LNCaP clone FGC (cell line): ENCODE results near the gene BBIP1.

Experiments used
- DNase-seq: peaks from one replicate; pipeline ENCODE4 v3.0.0-alpha.2; 2011; ENCODE audit warnings: low read depth
- H3K4me3 ChIP-seq: 2 replicates; pipeline ENCODE4 v1.5.1; 2011; ENCODE audit warnings: mild to moderate bottlenecking, low read depth, low read length, control low read depth
- TF ChIP-seq, protein P1 (sequence below): IDR thresholded peaks from 2 replicates; pipeline ENCODE4 v1.5.1; 2012; ENCODE audit warnings: mild to moderate bottlenecking; ENCODE audit not compliant: control insufficient read depth, insufficient read depth; ENCODE audit errors: extremely low read depth

The BBIP1 gene

DNA sequence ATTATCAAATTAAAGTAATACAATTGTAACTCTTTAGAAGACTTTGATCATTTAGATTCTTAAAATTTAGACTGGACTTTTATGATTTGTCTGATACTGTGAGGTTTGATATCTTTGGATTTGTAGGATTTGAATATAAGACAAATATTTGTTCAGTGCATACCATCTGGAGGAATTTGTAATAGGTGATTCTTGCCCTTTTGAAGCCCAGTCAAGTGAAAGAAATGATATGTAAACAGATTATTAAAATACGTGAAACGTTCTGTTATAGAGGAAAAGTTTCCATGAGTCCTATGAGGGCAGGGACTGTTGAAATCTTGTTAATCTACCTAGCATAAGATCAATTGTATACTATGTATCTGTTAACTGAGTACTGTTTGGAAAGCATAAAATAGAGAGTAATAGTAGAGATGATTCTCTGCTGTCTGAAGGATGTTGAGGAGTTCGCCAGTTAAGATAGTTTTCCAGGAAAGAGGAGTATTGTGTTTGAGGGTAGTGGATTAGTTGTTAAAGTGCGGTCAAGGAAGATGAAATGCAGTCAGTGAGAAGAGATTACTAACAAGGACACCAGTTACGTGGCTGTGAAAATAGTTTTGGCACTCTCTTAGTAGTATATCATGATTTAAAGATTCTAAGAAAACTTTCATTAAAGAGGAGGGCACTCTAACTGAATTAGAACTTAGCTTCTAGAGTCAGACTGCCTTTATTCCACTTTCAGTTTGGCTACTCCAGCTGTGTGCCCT, 32.9 kb downstream of the BBIP1 start:
- TF ChIP-seq, protein P1, sequence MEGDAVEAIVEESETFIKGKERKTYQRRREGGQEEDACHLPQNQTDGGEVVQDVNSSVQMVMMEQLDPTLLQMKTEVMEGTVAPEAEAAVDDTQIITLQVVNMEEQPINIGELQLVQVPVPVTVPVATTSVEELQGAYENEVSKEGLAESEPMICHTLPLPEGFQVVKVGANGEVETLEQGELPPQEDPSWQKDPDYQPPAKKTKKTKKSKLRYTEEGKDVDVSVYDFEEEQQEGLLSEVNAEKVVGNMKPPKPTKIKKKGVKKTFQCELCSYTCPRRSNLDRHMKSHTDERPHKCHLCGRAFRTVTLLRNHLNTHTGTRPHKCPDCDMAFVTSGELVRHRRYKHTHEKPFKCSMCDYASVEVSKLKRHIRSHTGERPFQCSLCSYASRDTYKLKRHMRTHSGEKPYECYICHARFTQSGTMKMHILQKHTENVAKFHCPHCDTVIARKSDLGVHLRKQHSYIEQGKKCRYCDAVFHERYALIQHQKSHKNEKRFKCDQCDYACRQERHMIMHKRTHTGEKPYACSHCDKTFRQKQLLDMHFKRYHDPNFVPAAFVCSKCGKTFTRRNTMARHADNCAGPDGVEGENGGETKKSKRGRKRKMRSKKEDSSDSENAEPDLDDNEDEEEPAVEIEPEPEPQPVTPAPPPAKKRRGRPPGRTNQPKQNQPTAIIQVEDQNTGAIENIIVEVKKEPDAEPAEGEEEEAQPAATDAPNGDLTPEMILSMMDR, result no peak
- no peak overlapping the region for H3K4me3 ChIP-seq
- no peak for DNase-seq

DNA sequence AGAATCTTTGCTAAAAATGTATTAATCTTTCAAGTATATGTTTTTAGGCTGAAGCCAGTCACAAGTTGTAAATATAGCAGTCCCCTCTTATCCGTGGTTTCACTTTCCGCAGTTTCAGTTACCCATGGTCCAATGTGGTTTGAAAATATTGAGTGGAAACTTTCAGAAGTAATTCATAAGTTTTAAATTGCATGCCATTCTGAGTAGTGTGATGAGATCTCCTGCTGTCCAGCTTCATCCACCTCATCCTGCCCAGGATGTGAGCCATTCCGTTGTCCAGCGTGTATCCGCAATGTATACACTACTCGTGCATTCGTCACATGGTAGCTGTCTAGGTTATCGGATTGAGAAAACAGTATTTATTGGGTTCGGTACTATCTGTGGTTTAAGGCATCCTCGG, 35.1 kb downstream of the BBIP1 start:
- TF ChIP-seq, protein P1, result no peak
- H3K4me3 ChIP-seq, result no peak overlapping the region
- no peak for DNase-seq

DNA sequence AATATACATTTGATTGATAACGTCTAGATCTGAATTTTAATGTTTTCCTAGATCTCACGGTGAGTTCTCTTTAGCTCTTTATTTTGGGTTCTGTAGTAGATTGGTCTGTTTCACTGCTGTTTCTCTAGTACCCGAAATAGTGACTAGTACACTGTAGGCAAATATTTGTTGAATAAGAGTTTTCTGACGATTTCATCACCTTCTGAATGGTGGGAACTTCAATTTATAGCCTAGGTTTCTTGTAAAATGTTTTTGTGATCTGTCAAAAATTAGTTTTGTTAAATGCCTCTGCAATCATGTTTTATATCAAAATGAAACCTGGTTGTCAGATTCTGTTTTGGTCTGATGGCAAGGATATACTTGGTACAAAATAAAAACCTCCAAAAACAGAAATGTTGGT, 37.1 kb downstream of the BBIP1 start:
- H3K4me3 ChIP-seq, result no peak overlapping the region
- TF ChIP-seq, protein P1, result no peak
- no peak for DNase-seq

DNA sequence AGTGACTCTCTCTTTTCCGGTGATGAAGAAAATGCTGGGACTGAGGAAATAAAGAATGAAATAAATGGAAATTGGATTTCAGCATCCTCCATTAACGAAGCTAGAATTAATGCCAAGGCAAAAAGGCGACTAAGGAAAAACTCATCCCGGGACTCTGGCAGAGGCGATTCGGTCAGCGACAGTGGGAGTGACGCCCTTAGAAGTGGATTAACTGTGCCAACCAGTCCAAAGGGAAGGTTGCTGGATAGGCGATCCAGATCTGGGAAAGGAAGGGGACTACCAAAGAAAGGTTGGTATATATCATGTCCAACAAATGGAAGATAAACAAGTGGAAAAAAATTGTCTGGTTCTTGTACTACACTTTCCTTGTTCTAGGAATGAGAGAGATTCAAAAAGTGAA, 37.7 kb downstream of the BBIP1 start:
- no peak for DNase-seq
- H3K4me3 ChIP-seq, result no peak overlapping the region
- TF ChIP-seq, protein P1, result no peak

DNA sequence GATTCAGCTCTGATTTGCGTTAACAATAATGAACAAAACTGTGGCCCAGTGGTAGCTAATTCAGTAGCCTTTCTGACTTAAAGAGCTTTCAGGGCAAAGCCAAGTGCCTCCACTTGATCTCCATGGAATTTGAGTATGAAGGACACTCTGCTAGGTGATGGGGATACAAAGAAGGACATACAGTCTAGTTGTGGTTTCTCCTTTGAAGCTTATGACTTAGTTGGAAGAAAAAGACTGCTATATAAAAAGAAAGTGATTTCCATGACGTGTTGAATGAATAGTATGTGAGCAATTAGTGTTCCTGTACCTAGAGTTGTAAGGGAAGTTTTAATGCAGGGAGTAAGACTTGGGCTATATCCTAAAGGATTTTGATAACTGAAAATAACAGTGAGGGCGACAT, 39.0 kb downstream of the BBIP1 start:
- no peak overlapping the region for H3K4me3 ChIP-seq
- TF ChIP-seq, protein P1, result no peak
- DNase-seq, result no peak

DNA sequence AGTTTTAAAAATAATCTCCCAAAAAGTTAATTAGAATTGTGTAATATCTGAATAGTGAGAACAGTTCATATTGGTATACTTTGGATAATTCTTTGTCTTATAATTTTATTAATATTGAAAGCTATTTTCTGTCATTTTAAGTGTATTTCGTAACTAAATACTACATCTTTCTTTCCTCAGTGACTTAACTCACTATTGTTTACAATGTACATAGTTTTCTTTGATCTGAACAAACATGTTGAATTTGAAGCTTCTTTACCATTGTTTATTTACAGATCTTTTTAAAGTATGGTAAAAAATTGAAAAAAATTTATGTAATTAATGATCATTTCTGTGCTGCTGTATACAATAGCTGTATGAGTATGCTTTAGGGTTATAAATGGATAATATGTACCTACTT, 42.2 kb downstream of the BBIP1 start:
- TF ChIP-seq, protein P1, result no peak
- DNase-seq, result no peak
- no peak overlapping the region for H3K4me3 ChIP-seq

DNA sequence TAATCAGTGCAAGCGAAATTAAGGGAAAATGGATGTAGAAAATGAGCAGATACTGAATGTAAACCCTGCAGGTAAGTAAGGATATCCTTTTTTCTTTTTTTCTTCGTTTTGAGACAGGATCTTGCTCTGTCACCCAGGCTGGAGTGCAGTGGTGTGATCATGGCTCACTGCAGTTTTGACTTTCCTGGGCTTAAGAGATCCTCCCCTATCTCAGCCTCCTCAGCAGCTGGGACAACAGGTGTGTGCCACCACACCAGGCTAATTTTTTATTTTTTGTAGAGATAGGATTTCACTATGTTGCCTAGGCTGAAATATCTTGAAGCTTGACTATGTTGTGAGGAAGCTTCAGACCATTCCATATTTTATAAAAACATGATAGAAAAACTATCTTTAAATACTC, 43.0 kb downstream of the BBIP1 start:
- no peak for DNase-seq
- TF ChIP-seq, protein P1, result no peak
- H3K4me3 ChIP-seq, result no peak overlapping the region
